ENCODE measurements around the gene LAMA2.

Gene LAMA2

DNA sequence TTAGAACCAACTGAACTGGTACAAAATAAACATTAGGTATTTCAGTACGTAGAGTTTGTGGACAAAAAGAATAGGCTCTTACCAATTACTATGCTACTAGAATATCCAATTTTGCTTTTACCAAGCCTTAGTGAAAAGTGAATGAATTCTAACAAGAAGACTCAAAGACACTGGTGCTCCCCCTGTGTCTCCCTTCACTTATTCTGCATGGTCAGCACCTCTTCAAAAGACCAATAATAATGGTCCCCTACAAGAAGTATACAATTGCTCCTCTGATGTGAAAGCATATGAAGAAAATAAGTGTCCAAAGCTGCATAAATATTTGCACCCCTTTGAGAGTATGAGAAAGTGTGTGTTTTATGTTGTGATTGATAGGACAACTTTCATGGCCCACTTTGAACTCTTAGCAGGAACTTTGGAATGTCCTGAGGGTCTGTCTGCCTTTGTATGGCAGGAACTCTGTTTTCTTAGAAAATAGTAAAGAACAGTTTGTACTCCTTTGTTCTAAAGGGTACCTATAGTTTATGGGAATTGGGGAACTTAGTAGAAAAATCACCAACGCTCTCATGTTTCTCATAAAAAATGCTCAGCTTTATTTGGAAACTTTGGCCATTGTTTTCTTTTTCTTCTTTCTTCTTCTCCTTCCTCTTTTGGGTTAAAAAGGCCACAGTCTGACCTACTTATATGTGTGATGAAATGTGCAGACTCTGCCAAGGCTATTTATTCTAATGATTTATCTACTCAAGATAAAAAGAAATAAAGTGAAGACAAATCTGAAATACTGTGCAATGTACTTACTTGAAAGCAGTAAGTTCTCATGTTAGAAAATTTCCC lies 352.4 kb downstream of the LAMA2 start:
- Histone ChIP-seq H3K27me3 (no peaks in the 10 kb centered on the region), H3K4me3 (ENCODE audit: low read depth in 1 of 2, low read length in 1 of 2) (no peak overlapping the region), H3K27ac (no peak overlapping the region), H3K4me1 (ENCODE audit: control insufficient read depth in 1 of 2, insufficient read depth in 1 of 2, low read depth in 1 of 2, low read length in 1 of 2) (no peaks in the 10 kb centered on the region), H3K36me3 (no peaks in the 10 kb centered on the region), H3K9me3 (no peaks in the 10 kb centered on the region)
- TF ChIP-seq, protein P1, sequence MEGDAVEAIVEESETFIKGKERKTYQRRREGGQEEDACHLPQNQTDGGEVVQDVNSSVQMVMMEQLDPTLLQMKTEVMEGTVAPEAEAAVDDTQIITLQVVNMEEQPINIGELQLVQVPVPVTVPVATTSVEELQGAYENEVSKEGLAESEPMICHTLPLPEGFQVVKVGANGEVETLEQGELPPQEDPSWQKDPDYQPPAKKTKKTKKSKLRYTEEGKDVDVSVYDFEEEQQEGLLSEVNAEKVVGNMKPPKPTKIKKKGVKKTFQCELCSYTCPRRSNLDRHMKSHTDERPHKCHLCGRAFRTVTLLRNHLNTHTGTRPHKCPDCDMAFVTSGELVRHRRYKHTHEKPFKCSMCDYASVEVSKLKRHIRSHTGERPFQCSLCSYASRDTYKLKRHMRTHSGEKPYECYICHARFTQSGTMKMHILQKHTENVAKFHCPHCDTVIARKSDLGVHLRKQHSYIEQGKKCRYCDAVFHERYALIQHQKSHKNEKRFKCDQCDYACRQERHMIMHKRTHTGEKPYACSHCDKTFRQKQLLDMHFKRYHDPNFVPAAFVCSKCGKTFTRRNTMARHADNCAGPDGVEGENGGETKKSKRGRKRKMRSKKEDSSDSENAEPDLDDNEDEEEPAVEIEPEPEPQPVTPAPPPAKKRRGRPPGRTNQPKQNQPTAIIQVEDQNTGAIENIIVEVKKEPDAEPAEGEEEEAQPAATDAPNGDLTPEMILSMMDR (IDR thresholded peaks at IDR 0.05), result no peak

DNA sequence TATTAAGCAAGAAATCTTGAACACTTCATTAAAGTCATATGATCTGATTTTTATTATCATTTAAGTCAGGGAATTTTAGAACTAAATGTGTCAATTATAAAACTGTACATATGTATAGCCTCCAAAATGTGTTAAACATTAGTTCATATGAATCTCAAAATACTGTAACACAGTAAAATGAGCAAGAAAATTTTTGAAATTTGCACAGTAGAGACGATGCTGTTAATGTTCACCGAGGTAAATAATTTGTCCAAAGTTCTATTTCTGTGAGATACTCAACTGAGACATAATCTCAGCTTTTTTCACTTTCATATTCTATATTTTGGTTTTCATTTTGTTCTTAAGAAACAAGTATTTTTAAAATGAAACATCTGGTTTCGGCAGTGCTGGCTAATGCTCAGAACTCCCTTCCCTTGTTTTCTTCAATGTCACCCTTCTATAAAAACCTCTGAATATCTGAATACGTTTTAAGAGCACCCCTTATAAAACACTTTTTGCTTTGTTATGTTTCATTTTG lies 353.1 kb downstream of the LAMA2 start:
- no peaks in the 10 kb centered on the region for H3K4me1 ChIP-seq (ENCODE audit: control insufficient read depth in 1 of 2, insufficient read depth in 1 of 2, low read depth in 1 of 2, low read length in 1 of 2)
- H3K27ac ChIP-seq, result no peak overlapping the region
- no peaks in the 10 kb centered on the region for H3K36me3 ChIP-seq
- H3K27me3 ChIP-seq, result no peaks in the 10 kb centered on the region
- TF ChIP-seq, protein P1 (IDR thresholded peaks at IDR 0.05), result no peak
- H3K9me3 ChIP-seq, result no peaks in the 10 kb centered on the region
- no peak overlapping the region for H3K4me3 ChIP-seq (ENCODE audit: low read depth in 1 of 2, low read length in 1 of 2)

DNA sequence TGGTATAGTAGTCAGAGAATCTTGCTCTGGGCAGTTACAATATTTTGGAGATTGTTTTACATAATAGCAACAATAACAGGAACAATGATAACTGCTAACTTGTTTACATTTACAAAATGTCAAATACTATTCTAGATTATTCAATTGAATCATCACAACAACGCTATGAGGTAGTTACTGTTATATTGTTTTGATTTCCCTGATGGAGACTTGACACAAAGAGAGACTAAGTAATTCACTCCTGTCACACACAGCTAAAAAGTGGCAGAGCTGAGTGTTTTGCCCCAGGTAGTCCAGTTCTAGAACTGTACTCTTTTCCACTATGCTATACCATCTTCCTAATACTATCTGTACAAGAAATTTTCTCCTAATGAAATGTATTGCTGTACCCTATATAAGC lies 356.1 kb downstream of the LAMA2 start:
- no peaks in the 10 kb centered on the region for H3K9me3 ChIP-seq
- no peaks in the 10 kb centered on the region for H3K36me3 ChIP-seq
- H3K4me3 ChIP-seq (ENCODE audit: low read depth in 1 of 2, low read length in 1 of 2), result no peak overlapping the region
- H3K27ac ChIP-seq, result no peak overlapping the region
- H3K27me3 ChIP-seq, result no peaks in the 10 kb centered on the region
- H3K4me1 ChIP-seq (ENCODE audit: control insufficient read depth in 1 of 2, insufficient read depth in 1 of 2, low read depth in 1 of 2, low read length in 1 of 2), result no peaks in the 10 kb centered on the region
- TF ChIP-seq, protein P1 (IDR thresholded peaks at IDR 0.05), result no peak

DNA sequence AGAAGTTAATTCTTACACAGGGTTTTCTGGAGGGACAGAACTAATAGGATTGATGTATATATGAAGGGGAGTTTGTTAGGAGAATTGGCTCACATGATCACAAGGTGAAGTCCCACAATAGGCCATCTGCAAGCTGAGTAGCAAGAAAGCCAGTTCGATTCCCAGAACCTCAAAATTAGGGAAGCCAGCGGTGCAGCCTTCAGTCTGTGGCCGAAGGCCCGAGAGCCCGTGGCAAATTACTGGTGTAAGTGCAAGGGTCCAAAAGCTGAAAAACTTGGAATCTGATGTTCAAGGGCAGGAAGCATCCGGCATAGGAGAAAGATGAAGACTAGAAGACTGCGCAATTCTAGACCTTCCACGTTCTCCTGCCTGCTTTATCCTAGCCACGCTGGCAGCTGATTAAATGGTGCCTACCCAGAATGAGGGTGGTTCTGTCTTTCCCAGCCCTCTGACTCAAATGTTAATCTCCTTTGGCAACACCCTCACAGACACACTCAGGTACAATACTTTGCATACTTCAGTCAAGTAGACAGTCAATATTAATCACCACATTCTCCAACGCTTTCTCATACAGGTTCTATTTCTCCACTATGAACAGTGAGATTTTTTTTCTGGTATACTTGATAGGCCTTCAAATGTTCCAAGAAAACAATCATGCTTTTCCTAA lies 357.0 kb downstream of the LAMA2 start:
- H3K4me3 ChIP-seq (ENCODE audit: low read depth in 1 of 2, low read length in 1 of 2), result no peak overlapping the region
- TF ChIP-seq, protein P1 (IDR thresholded peaks at IDR 0.05), result no peak
- H3K4me1 ChIP-seq (ENCODE audit: control insufficient read depth in 1 of 2, insufficient read depth in 1 of 2, low read depth in 1 of 2, low read length in 1 of 2), result no peaks in the 10 kb centered on the region
- H3K9me3 ChIP-seq, result no peaks in the 10 kb centered on the region
- H3K36me3 ChIP-seq, result no peaks in the 10 kb centered on the region
- no peaks in the 10 kb centered on the region for H3K27me3 ChIP-seq
- H3K27ac ChIP-seq, result no peak overlapping the region

DNA sequence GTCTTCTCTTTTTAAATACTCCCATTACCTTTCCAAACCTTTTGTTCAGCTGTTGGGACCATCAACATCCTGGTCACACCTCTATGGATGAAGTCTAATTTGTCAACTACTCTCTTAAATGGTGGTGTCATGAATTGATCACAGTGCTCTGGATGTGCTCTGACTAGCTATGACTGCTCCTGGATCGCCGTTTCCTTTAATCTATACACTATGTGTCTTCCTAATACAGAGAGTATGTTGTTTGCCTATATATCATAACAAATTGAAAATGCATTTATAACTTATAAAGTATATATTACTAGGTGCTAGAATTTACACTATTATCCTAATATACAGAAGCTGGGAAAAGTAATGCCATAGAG lies 357.5 kb downstream of the LAMA2 start:
- H3K9me3 ChIP-seq, result no peaks in the 10 kb centered on the region
- TF ChIP-seq, protein P1 (IDR thresholded peaks at IDR 0.05), result no peak
- H3K27ac ChIP-seq, result no peak overlapping the region
- H3K4me1 ChIP-seq (ENCODE audit: control insufficient read depth in 1 of 2, insufficient read depth in 1 of 2, low read depth in 1 of 2, low read length in 1 of 2), result no peaks in the 10 kb centered on the region
- H3K4me3 ChIP-seq (ENCODE audit: low read depth in 1 of 2, low read length in 1 of 2), result no peak overlapping the region
- no peaks in the 10 kb centered on the region for H3K27me3 ChIP-seq
- H3K36me3 ChIP-seq, result no peaks in the 10 kb centered on the region

Data from neutrophil (primary cell).